EL (cell line): ENCODE measurements around the gene CRYGB.
"Not testable (repeated sequence)": the region's sequence is repeated elsewhere in the genome, so short reads cannot be mapped to it uniquely, and the experiment has no call there.

Experiments used
- DNase-seq: peaks from one replicate; pipeline ENCODE4 v3.0.0-alpha.2; 2016

CRYGB gene

DNA sequence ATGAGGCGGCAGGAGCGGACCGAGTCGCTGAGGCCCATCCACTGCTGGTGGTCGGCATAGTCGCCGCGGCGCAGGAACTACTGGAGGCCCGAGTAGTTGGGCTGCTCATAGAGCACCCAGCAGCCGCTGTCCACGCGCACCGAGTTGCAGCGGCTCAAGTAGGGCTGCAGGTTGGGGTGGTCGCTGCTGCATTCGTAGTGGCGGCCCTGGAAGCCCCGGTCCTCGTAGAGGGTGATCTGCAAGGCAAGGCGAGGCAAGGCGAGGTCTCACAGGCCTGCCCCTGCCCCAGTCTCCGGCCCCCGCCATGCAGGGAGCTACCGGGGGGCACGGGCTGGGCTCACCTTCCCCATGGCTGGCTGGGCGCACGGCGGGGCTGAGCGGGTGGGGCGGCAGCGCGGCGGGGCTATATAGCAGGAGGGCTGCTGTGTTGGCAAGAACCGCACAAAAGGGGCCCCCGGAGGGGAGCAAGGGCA, 33.6 kb downstream of the CRYGB start:
- DNase-seq = not testable (repeated sequence)

DNA sequence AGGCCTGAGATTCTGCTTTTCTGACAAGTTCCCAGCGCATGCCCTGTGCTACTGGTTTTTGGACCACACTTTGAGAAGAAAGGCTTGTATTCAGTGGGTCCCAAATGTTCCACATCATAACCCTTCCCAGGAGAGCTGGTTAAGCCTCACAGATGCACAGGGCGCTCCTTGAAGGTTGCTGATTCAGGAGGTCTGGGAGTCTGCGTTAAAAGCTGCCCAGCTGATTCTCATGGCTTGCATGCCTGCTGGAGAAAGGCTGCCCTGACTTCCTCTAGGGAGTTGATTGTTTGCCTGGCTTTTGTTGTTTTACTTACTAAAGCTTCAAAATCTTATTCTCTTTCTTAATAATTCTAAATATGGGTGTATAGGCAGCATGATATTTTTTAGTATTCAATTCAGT, 42.3 kb downstream of the CRYGB start:
- DNase-seq = no peak

DNA sequence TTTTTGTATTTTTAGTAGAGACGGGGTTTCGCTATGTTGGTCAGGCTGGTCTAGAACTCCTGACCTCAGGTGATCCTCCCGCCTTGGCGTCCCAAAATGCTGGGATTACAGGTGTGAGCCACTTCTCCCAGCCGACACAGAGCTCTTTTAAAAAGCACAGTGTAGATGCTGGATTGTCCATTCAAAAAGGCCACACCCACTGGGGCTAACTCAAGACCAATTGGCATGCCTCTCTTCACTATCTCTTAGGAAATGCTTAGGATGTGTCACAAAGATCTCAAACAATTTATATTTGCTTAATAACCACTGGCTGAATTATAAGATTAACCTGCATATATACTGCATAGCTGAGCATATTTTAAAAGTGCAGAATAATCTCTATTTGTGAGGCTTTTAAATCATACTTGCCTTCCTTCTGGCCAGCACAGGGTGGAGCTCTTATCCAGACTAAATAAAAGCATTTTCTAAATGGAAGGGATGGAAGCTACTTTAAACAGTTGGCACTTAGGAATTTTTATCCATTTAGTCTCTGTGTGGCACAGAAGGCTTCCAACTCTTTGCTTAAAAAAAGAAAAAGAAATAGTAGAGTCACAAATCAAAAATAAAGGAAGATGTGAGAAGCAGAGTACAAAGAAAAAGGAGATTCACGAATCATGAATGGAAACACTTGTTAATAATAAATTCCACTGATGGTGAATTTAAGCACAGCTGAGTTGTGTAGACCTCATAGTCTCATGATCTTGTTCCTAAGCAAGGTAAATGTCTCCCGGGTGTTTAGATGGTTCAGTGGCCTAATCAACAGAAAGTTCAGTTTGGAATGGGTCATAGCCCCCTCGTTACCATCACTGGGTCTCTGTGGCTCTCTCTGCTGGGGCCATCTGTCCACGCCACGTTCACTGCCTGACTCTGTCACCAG, 44.0 kb downstream of the CRYGB start:
- peak; percentile 6 for DNase-seq

DNA sequence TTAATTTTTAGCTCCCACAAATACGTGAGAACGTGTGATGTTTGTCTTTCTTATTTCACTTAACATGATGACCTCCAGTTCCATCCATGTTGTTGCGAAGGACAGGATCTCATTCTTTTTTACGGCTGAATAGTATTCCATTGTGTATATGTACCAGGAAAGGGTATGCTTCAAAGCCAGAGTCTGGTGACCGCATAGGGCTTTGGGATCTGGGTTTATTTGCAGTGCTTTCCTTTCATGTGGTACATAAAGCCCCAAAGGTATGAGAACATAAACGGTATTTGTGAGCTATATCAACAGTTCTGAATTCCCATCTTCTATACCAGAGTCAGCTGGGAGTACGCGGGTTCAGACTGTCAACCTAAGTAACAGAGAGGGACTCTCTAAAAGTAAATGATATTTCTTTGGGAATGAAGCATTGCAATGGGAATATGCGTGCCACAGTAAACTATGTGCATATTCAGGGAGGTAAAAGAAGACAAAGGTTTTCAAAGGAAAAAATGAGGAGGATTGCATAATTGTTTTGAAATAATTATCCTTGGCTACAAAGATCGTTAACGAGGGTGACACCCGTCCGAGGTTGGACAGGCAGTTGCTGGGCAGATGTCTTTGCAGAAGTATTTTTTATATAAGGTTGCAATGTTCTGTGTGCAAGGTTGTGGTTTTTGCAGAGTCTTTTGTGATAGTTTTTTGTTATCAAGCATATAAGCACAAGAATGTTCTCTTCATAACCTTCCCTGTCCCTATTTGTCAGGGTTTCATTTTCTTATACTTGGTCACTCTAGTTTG, 46.1 kb downstream of the CRYGB start:
- no peak for DNase-seq

DNA sequence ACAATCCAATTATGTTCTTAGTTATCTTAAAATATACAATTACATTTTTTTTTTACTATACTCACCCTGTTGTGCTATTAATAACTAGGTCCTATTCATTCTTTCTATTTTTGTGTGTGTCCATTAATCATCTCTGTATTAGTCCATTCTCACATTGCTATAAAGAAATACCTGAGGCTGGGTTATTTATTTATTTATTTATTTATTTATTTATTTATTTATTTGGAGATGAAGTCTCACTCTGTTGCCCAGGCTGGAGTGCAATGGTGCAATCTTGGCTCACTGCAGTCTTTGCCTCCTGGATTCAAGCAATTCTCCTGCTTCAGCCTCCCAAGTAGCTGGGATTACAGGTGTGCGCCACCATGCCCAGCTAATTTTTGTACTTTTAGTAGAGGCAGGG, 47.3 kb downstream of the CRYGB start:
- DNase-seq = not testable (repeated sequence)

DNA sequence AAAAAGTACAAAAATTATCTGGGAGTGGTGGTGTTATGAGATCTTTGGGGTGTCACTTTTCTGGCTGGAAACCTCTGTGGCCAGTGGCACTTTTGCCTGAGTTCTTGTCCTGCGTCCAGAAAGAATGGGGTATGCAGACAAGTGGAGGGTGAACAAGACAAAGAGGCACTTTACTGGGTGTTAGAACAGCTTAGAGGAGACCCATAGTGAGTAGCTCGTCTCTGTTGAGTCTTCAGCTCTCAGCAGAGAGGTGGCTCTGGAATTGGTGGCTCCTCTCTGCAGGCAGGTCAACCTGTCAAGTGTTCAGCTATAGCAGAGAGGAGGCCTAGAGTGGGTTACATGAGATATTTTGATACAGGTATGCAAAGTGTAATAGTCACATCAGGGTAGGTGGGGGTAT, 47.7 kb downstream of the CRYGB start:
- DNase-seq = no peak

DNA sequence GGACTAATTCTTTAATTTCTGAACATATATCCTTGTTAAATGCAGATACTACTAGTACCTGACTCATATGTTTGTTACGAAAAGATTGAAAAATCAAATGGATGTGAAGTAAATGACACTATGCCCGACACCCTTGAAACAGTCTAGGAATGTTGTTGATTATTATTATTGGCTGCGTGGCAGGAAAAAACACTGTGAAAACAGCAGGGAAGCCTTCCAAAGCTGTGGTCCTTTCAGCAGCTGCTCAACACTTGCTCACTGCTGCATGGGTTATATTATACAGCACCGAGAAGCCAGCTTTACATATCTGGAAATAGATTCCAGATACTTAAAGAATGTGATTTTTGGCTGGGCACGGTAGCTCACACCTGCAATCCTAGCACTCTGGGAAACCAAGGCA, 48.2 kb downstream of the CRYGB start:
- DNase-seq = peak; percentile 44

DNA sequence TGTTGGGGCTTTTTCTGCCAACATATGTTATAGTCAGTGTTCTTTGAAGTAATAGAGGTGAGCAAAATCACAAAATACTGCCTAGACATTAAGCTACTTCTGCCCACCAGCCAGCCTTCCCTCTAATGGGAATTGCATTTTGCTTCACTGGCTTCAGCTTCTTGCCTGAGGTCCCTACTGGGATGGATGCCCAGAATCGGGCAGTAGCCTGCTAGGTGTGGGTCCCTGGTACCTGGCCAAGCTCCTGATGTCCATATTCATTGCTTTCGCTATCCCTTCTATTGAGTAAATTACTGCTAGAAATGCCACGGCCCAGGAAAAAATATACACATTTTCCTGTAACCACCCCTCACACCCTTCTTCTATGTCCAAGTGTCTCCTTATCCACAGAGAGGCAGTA, 48.6 kb downstream of the CRYGB start:
- DNase-seq = no peak

DNA sequence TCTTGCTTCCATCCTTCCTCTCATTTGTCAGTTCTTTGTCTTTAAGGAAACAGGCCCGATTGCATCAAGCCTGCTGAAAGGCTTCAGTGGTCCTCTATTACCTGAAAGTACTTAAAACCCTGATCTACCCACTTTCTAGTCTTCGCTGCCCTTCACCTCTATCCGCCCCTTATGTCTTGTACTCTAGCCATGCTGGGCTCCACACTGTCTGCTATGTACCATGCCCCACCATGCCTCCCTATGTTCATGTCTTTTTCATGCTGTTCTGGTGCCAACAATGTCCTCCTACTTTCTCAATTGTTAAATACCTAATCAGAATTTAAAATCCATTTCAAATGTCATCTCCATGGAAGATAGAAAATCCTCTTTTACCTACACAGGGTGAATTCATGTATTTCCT, 49.9 kb downstream of the CRYGB start:
- no peak for DNase-seq

DNA sequence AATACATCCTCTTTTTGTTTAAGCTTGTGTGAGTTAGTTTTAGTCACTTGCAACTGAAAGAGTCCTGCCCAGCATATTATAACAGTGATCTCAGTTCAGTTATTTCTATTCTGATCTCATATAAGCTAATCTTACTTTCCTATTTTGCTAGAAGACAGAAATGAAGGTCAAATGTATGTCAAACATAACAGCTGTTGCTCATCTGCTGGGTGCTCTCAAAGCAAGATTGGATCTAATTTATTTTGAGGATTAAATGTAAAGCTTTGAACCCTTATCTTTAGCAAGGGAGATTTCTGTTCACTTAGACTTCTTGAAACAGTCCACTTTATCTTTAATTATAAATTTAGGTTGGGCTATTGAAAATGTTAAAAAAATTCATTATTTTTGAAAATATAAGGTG, 52.8 kb downstream of the CRYGB start:
- DNase-seq = no peak
